Epithelial cell of proximal tubule (primary cell): ENCODE measurements around the gene SOX6. TPM values are rescaled to one million over a fixed set of nuclear protein-coding genes. Genes with fewer than 3 reads are reported as not detected.

ENCODE experiments used
- DNase-seq: peaks from one replicate; pipeline ENCODE4 v3.0.0-alpha.2; 2011; ENCODE audit warnings: low read depth
- H3K4me3 ChIP-seq: 2 replicates; pipeline ENCODE4 v1.5.1; 2011; ENCODE audit warnings: low read depth, mild to moderate bottlenecking, low read length
- total RNA-seq: library from RNA; depleted of rRNA; stranded (reverse); fragments of >200 nt; gene quantifications from 2 replicates; pipeline ENCODE4 v1.2.3, GENCODE V29; 2015
- TF ChIP-seq, protein P1 (sequence below): conservative IDR thresholded peaks from 2 replicates; pipeline ENCODE4 v1.5.1; 2012; ENCODE audit warnings: low read depth, mild to moderate bottlenecking, low read length

SOX6 gene
- total RNA-seq, 1 donor from 2014 or later: 1.6 TPM

DNA sequence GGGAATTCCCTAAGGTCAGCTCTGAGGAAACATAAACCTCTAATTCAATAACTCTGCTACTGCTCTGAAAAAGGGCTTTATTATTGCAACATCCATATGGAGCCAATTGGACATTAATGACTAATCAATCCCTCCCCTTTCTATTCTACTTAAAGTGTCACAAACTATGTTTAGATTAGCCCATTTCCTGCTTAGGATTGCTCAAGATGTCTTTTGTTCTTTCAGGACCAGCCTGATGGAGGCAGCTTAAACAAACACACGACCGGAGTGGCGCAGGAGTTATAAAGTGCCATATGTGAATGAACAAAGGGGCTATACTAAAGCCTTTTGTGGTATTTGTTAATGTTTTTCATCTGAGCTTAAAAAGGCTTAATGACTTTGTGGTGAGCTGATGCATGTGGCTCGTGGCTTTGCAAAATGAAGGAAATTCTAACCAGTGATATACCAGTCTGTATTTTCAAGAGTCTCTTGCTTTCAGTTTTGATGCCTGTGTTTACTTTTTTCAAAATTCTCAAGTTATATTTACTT lies 354.4 kb downstream of the SOX6 start:
- no peak overlapping the region for H3K4me3 ChIP-seq
- peak; percentile 31 for DNase-seq
- TF ChIP-seq, protein P1, sequence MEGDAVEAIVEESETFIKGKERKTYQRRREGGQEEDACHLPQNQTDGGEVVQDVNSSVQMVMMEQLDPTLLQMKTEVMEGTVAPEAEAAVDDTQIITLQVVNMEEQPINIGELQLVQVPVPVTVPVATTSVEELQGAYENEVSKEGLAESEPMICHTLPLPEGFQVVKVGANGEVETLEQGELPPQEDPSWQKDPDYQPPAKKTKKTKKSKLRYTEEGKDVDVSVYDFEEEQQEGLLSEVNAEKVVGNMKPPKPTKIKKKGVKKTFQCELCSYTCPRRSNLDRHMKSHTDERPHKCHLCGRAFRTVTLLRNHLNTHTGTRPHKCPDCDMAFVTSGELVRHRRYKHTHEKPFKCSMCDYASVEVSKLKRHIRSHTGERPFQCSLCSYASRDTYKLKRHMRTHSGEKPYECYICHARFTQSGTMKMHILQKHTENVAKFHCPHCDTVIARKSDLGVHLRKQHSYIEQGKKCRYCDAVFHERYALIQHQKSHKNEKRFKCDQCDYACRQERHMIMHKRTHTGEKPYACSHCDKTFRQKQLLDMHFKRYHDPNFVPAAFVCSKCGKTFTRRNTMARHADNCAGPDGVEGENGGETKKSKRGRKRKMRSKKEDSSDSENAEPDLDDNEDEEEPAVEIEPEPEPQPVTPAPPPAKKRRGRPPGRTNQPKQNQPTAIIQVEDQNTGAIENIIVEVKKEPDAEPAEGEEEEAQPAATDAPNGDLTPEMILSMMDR: no peak

DNA sequence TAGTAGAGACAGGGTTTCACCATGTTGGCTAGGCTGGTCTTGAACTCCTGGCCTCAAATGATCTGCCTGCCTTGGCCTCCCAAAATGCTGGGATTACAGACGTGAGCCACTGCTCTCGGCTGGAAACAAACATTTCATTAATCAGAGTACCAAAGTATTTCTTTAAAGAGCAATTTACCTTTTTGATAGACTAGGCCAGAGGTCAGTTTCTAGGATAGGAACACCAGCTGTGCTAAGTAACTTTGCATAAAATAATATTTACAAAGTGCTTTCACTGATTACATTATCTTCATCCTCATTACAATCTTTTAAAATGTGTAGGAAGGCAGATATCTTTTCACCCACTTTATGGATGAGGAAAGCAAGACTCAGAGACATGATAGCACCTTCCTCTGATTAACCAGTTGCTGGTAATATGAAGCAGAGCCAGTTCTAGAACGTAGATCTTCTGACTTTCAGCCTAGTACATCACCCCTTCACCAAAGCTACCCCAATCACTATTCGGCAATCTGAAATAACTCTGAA lies 355.2 kb downstream of the SOX6 start:
- H3K4me3 ChIP-seq: no peak overlapping the region
- TF ChIP-seq, protein P1: no peak
- no peak for DNase-seq

DNA sequence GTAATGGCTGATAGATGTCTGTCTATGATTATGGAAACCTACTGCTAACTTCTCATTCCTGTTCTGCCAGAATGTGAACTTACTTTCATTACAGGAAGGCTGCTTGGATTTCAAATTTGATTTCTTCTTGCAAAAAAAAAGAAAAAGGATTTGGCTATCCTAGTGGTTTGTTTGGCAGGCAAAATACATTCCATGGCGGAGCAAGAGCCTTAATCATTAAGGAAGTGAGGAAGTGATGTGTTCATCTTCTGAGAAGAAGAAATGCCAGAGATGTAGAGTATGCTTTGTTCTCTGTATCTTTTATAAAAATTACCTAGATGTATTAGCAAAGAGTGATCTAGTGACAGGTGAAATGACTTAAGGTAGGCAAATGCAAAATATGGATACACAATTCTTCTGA lies 356.3 kb downstream of the SOX6 start:
- TF ChIP-seq, protein P1: no peak
- no peak for DNase-seq
- H3K4me3 ChIP-seq: no peak overlapping the region

DNA sequence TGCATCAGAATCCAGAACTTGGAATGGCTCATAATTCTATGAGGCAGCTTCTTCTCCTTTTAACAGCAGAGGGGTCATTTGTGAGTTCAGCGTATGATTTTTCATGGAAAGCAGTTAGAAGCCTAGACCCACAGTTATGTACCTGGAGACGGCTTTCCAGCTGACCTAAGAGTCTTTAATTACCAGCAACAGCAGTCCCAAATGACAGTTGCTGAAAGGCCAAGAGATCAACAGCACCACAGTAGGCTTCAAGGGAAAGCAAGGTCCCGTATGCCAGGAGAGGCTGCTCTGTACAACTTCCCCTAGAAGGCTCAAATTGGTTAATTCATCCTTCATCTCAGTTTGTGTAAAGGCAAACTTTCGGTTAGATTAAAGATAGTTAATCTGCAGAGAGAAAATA lies 363.0 kb downstream of the SOX6 start:
- no peak for DNase-seq
- TF ChIP-seq, protein P1: no peak
- H3K4me3 ChIP-seq: no peak overlapping the region

DNA sequence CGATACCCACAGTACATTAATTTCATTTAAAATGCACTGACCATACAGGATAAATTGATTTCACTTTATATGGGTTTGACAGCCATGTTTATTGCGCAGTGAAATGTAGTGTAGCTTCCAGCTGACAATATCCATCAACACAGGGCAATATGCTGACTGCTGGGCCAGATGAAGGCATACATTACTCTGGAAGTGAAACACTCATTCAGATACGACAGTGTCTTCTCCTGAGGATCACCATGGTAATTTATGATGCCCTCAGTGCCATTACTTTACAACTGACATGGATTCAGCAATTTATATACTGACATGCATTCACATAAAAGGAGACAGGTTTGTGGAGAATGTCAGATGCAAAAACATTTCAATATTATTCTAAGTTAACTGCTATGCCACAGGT lies 365.1 kb downstream of the SOX6 start:
- H3K4me3 ChIP-seq: no peak overlapping the region
- TF ChIP-seq, protein P1: no peak
- DNase-seq: no peak

DNA sequence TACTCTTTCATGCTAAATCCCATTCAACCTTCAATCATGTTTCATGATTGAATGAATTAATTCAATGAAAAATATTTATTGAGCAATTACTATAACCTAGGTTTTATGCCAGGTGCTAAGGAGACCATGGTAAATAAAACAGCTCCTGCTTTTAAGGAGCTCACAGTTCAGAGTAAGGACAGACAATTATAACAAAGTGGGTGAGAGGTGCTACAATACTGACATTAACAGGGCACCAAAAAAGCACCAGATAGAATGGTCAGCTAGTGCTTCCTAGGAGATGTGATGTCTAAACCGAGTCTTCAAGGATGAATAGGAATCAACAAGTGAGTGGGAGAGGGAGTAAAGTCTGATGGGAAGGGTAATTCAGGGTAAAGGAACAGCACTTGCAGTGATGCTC lies 366.7 kb downstream of the SOX6 start:
- H3K4me3 ChIP-seq: no peak overlapping the region
- DNase-seq: no peak
- TF ChIP-seq, protein P1: no peak

DNA sequence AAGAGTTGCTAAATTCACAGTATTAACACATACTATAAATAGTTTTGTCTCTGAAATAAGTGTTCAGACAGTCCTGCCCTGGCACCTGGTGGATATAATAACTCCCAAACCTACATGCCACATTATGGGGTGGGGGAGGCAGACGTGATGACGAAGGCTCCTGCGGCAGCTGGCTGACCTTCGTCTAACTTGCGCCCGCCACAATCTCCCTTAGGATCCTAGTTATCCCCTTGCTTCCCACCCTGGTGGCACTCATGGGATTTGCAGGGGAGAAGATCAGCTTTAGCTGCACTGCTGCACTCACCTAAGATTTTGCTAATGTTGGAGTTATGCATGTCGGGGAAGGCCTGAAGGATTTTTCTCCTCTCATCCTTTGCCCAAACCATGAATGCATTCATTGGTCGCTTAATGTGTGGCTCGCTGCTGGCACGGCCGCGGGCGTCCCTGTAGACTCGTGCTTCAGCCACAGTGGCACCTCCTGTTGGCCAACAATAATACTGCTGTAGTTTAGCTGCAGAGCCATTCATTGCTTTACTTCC lies 367.6 kb downstream of the SOX6 start:
- no peak overlapping the region for H3K4me3 ChIP-seq
- TF ChIP-seq, protein P1: peak; percentile 22
- no peak for DNase-seq
